NCI-H446 (cell line): ENCODE measurements around the gene CASP7.
"Not testable (repeated sequence)": the region's sequence is repeated elsewhere in the genome, so short reads cannot be mapped to it uniquely, and the experiment has no call there.

Experiments used
- DNase-seq, 2 experiments: peaks; one replicate each; lab custom pipeline; 2025; lab: John Stamatoyannopoulos, UW

The CASP7 gene

GRCh38 chr10:113754125-113754524 lies 74.4 kb downstream of the CASP7 start:
- DNase-seq = no peak

GRCh38 chr10:113754768-113755167 lies 75.1 kb downstream of the CASP7 start:
- no peak for DNase-seq

- DNase-seq = no peak
These were observed 77.3 kb downstream of the CASP7 start for GRCh38 chr10:113756940-113757543.

- no peak for DNase-seq
These were observed 82.4 kb downstream of the CASP7 start for GRCh38 chr10:113762083-113762482.

- no peak for DNase-seq
These were observed 84.9 kb downstream of the CASP7 start for GRCh38 chr10:113764582-113764981.

- DNase-seq = no peak
These were observed 86.2 kb downstream of the CASP7 start for GRCh38 chr10:113765910-113766309.

GRCh38 chr10:113767222-113767621 lies 87.5 kb downstream of the CASP7 start:
- DNase-seq = no peak

GRCh38 chr10:113770346-113770745 lies 90.6 kb downstream of the CASP7 start:
- no peak for DNase-seq

- not testable (repeated sequence) for DNase-seq
These were observed 91.4 kb downstream of the CASP7 start for GRCh38 chr10:113771131-113771530.

GRCh38 chr10:113775686-113776294 lies 96.1 kb downstream of the CASP7 start:
- no peak for DNase-seq

- no peak for DNase-seq
These were observed 96.8 kb downstream of the CASP7 start for GRCh38 chr10:113776553-113776952.
